ENCODE data around the gene RASSF7.

DNA sequence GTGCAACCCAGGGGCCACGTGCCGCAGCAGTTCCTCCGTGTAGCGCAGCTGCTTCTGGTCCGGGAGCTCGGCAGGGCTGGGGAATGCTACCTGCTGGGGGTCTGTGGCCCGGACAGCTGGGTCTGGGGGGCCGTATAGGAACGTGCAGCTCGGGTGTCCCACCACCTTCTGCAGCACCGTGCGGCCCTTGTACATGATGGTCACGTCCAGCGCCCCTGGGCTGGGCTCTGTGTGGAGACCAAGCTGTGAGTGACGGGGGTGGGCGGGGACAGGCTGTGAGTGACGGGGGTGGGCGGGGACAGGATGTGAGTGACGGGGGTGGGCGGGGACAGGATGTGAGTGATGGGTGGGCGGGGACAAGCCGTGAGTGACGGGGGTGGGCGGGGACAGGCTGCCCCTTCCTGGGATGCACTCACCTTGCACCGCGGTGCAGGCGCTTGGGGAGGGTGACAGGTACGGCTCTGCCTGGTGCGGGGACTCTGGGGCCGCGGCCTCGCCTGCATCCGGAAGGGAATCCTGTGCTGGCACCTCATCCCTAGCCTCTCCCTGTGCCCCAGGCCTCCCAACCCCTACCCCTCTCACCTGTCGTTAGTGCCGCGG is 52.7 kb downstream of the RASSF7 start:
- TF ChIP-seq, protein P1, sequence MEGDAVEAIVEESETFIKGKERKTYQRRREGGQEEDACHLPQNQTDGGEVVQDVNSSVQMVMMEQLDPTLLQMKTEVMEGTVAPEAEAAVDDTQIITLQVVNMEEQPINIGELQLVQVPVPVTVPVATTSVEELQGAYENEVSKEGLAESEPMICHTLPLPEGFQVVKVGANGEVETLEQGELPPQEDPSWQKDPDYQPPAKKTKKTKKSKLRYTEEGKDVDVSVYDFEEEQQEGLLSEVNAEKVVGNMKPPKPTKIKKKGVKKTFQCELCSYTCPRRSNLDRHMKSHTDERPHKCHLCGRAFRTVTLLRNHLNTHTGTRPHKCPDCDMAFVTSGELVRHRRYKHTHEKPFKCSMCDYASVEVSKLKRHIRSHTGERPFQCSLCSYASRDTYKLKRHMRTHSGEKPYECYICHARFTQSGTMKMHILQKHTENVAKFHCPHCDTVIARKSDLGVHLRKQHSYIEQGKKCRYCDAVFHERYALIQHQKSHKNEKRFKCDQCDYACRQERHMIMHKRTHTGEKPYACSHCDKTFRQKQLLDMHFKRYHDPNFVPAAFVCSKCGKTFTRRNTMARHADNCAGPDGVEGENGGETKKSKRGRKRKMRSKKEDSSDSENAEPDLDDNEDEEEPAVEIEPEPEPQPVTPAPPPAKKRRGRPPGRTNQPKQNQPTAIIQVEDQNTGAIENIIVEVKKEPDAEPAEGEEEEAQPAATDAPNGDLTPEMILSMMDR (IDR thresholded peaks at IDR 0.05) = no peak
- TF ChIP-seq POLR2AphosphoS5 (IDR thresholded peaks at IDR 0.05) (no peak), POLR2A (IDR thresholded peaks at IDR 0.05) (no peak)
